Neural crest cell (in vitro differentiated cells): ENCODE results near the gene SLC47A2. TPM values are rescaled to one million over a fixed set of nuclear protein-coding genes. Genes with fewer than 3 reads are reported as not detected.

Experiments
- DNase-seq: peaks from one replicate; pipeline ENCODE4 v3.0.0; 2021; ENCODE audit warnings: low read depth, mixed read lengths, low spot score
- H3K27ac Mint-ChIP-seq: one replicate; pipeline ENCODE4 v1.8.0; 2021; ENCODE audit warnings: mild to moderate bottlenecking, mixed read lengths; ENCODE audit not compliant: unreplicated experiment
- H3K27me3 Mint-ChIP-seq: 2 replicates; pipeline ENCODE4 v1.8.0; 2021; ENCODE audit warnings: low read depth, mild to moderate bottlenecking, mixed read lengths
- H3K36me3 Mint-ChIP-seq: 2 replicates; pipeline ENCODE4 v1.8.0; 2021; ENCODE audit warnings: low read depth, mild to moderate bottlenecking, mixed read lengths
- H3K4me1 Mint-ChIP-seq: 2 replicates; pipeline ENCODE4 v1.8.0; 2021; ENCODE audit warnings: mixed read lengths
- H3K4me3 Mint-ChIP-seq: one replicate; pipeline ENCODE4 v1.8.0; 2021; ENCODE audit warnings: mild to moderate bottlenecking, mixed read lengths
- H3K9me3 Mint-ChIP-seq: 2 replicates; pipeline ENCODE4 v1.8.0; 2021; ENCODE audit warnings: mixed read lengths
- CTCF ChIP-seq: fragments of 200-600 bp; sonication (generic); conservative IDR thresholded peaks from 2 replicates; pipeline ENCODE4 v1.5.0; 2021; ENCODE audit warnings: antibody characterized with exemption, mild to moderate bottlenecking
- total RNA-seq: library from RNA; stranded (reverse); gene quantifications from 2 replicates; pipeline ENCODE4 v1.2.1, GENCODE V29; 2021

SLC47A2 gene
- total RNA-seq, 1 donor from 2014 or later, result not detected

DNA sequence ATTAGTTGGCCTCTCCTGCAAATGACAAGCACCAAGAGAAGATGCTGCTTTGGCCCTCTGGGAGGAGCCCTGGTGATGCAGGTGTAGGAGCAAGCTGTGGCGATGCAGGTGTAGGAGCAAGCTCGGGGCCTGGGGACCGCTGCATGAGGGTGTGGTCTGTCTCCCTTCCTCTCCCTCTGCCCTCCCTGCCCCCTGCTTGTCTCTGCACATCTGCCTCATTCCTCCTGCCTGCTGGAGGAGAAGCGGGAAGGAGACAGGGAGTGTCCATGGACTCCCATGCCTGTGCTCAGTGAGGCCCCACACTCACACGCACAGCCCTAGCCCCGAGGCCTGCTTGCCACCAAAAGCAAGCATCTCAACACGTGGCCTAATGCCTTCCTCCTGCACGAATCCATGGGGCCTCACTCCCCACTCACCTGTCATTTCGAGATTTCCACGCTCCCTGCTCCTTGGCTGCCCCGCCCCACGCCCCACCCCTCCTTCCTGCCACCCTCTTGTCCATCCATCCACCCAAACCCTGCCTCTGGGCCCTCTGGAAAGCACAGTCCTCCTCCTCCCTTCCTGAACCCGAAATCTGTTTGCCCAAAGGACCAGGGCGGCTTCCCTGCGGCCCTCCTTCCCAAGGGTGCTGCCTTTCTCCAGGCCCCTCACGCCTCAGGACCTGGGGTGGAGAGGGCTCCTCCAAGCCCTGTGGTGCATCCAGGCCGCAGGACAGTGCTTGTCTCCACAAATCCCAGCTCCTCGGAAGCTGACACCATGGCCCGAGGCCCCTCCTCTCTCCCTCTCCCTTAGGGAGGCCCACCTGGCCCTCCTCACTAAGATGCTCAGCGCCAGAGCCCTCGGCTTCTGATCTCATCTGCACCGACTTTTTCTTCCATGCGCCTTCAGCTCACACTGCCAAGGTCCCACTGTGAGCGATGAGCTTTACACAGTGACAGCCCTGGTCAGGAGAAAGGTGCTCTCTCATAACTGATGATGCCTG lies 43.5 kb upstream of the SLC47A2 start:
- Mint-ChIP-seq H3K27me3 (peaks cover 4% of the 10 kb centered on the region), H3K4me3 (no peak overlapping the region)
- no peak for DNase-seq

DNA sequence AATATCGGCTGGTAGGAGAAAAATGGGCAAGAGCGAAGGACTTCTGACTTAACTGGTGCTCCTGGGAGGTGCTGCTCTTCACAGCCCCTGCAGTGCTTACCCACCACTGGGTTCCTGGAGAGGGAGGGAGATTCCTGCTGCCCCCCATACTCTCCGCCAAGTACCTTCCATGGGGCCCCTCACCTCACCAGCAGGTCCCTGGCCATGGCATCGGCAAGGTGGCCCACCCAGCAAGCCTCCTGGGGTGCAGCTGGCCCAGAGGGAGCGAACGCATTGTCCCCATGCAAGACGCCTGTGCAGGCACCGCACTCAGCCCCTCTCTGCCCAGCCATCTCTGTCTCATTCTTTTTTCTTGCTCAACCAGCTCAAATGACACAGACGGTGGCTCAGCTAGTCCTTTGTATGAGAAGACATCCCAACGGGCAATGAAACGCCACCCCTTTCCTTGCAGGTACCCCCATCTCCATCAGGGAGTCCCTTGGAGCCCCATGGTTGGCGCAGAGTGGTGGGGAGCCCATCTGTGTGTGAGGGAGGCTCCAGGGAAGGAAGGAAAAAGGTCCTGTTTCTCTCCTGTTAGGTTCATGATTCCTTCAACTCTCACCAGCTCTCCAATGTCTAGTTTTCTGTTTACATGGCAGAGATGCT lies 41.3 kb upstream of the SLC47A2 start:
- DNase-seq, result no peak
- peaks cover 4% of the 10 kb centered on the region for H3K27me3 Mint-ChIP-seq
- H3K36me3 Mint-ChIP-seq, result no peaks in the 10 kb centered on the region
- no peaks in the 10 kb centered on the region for H3K9me3 Mint-ChIP-seq
- no peak overlapping the region for H3K27ac Mint-ChIP-seq
- TF ChIP-seq CTCF, result no peak
- H3K4me3 Mint-ChIP-seq, result no peak overlapping the region
- H3K4me1 Mint-ChIP-seq, result no peaks in the 10 kb centered on the region

More for the DNA sequence above, 43.5 kb upstream of the SLC47A2 start:
- Mint-ChIP-seq H3K36me3 (no peaks in the 10 kb centered on the region), H3K9me3 (no peaks in the 10 kb centered on the region), H3K4me1 (no peaks in the 10 kb centered on the region), H3K27ac (no peak overlapping the region)
- TF ChIP-seq CTCF, result no peak

DNA sequence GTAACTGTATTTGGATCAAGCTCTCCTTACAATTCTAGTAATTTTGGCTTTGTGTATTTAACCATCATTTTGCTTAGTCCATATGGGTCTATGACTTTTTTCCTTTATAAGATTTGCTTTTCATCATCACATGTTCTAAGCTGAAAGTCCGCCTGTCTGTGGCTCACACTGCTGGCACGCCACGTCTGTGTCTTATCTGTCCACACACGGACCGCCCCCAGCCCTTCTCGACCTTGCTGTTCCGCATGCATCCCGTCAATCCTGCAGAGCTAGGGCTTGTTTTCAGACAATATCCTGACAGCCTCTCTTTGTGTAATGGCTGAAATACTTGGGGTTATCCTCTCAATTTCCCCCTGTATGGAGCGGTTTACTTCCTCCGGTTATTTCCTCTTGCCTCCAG lies 40.2 kb upstream of the SLC47A2 start:
- Mint-ChIP-seq H3K4me3 (no peak overlapping the region), H3K27ac (no peak overlapping the region), H3K36me3 (no peaks in the 10 kb centered on the region), H3K9me3 (no peaks in the 10 kb centered on the region), H3K27me3 (peaks cover 4% of the 10 kb centered on the region), H3K4me1 (no peaks in the 10 kb centered on the region)
- no peak for DNase-seq
- no peak for TF ChIP-seq CTCF

DNA sequence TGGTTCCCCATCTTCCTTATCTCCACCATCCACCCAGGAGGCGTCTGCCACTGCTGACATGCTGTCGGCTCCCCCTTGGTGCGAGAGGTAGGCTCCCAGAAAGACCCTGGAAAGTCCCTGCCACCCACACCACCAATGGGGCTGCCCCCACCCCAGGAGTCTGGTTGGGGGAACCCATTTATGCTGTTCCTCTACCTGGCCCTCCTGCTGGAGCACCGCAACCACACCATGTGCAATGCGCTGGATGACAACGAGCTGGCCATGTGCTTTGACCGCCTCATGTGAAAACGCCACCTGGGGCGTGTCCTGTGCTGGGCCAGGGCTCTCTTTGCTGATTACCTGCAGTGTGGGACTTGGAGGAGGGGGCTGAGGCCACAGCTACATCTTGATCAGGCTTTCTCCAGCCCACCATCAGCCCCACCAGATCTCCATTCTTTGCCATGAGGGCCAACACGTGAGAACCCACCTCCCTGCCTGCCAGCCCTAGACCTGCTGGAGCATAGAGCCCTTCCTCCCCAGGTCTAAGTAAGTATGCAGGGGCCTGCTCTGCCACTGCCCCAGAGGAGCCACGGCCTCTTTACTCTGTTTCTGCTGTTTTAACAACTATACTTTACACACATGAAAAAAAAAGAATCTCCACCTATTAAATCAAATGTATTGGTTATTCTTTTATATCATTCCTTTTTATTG lies 39.6 kb upstream of the SLC47A2 start:
- Mint-ChIP-seq H3K4me3 (no peak overlapping the region), H3K4me1 (no peaks in the 10 kb centered on the region), H3K27ac (no peak overlapping the region), H3K36me3 (no peaks in the 10 kb centered on the region), H3K9me3 (no peaks in the 10 kb centered on the region), H3K27me3 (peaks cover 2% of the 10 kb centered on the region)
- DNase-seq, result no peak
- TF ChIP-seq CTCF, result no peak

- no peaks in the 10 kb centered on the region for H3K27me3 Mint-ChIP-seq
- no peak for TF ChIP-seq CTCF
Observed at GRCh38 chr17:19755392-19755791, 39.0 kb upstream of the SLC47A2 start.

More at GRCh38 chr17:19755392-19755791, 39.0 kb upstream of the SLC47A2 start:
- no peak overlapping the region for H3K4me3 Mint-ChIP-seq
- no peak for DNase-seq
- H3K27ac Mint-ChIP-seq, result no peak overlapping the region
- no peaks in the 10 kb centered on the region for H3K36me3 Mint-ChIP-seq
- no peaks in the 10 kb centered on the region for H3K4me1 Mint-ChIP-seq
- H3K9me3 Mint-ChIP-seq, result no peaks in the 10 kb centered on the region
